Effector memory CD4-positive, alpha-beta T cell (primary cell): ENCODE measurements around the gene SNX22.

Experiments
- DNase-seq, 3 donors: peaks; one replicate each; pipeline ENCODE4 v3.0.0-alpha.2; 2020
- H3K27ac ChIP-seq: 2 replicates; pipeline ENCODE4 v1.7.0; 2013; ENCODE audit warnings: mild to moderate bottlenecking, low read length, moderate library complexity; ENCODE audit not compliant: insufficient read depth, poor library complexity, severe bottlenecking
- H3K27me3 ChIP-seq: replicated peaks from 2 replicates; pipeline ENCODE4 v1.7.0; 2013; ENCODE audit warnings: mild to moderate bottlenecking, low read length; ENCODE audit not compliant: insufficient read depth, control insufficient read depth, poor library complexity, severe bottlenecking
- H3K36me3 ChIP-seq: 2 replicates; pipeline ENCODE4 v1.7.0; 2013; ENCODE audit warnings: mild to moderate bottlenecking, low read length, moderate library complexity; ENCODE audit not compliant: control insufficient read depth, insufficient read depth
- H3K4me1 ChIP-seq: 2 replicates; pipeline ENCODE4 v1.7.0; 2013; ENCODE audit warnings: low read length, mild to moderate bottlenecking; ENCODE audit not compliant: control insufficient read depth, insufficient read depth, poor library complexity, severe bottlenecking
- H3K4me3 ChIP-seq: 2 replicates; pipeline ENCODE4 v1.7.0; 2013; ENCODE audit warnings: low read length, low read depth, mild to moderate bottlenecking; ENCODE audit not compliant: insufficient read depth, poor library complexity, severe bottlenecking
- H3K9me3 ChIP-seq: 2 replicates; pipeline ENCODE4 v1.7.0; 2013; ENCODE audit warnings: mild to moderate bottlenecking, low read length, moderate library complexity; ENCODE audit not compliant: control insufficient read depth

The SNX22 gene

GRCh38 chr15:64205202-64205601, 53.7 kb downstream of the SNX22 start:
- Histone ChIP-seq H3K9me3 (no peaks in the 10 kb centered on the region), H3K4me1 (no peaks in the 10 kb centered on the region), H3K27ac (no peak overlapping the region), H3K27me3 (no peaks in the 10 kb centered on the region), H3K36me3 (peaks cover 23% of the 10 kb centered on the region), H3K4me3 (no peak overlapping the region)
- DNase-seq = no peak
